ENCODE results near the gene PRXL2A. TPM values are rescaled to one million over a fixed set of nuclear protein-coding genes. Genes with fewer than 3 reads are reported as not detected.
"Not testable (repeated sequence)": the region's sequence is repeated elsewhere in the genome, so short reads cannot be mapped to it uniquely, and the experiment has no call there.

PRXL2A gene
- total RNA-seq, 2 experiments from 2014 or later: 13.6 to 14.0 TPM

- no peak for ATAC-seq (ENCODE audit: low read depth)
- no peak for DNase-seq
- peaks cover 17% of the 10 kb centered on the region for H3K4me1 Mint-ChIP-seq
- H3K4me3 Mint-ChIP-seq: no peak overlapping the region
- H3K36me3 Mint-ChIP-seq: no peaks in the 10 kb centered on the region
- no peak overlapping the region for H3K27ac Mint-ChIP-seq
- no peaks in the 10 kb centered on the region for H3K9me3 Mint-ChIP-seq
- H3K27me3 Mint-ChIP-seq: no peaks in the 10 kb centered on the region
- POLR2A ChIA-PET: no interaction called here
Observed at GRCh38 chr10:80415734-80416478, 7.6 kb downstream of the PRXL2A start.

GRCh38 chr10:80416479-80417098 lies 8.2 kb downstream of the PRXL2A start:
- Mint-ChIP-seq H3K27ac (no peak overlapping the region), H3K4me3 (no peak overlapping the region), H3K27me3 (no peaks in the 10 kb centered on the region), H3K4me1 (peaks cover 17% of the 10 kb centered on the region), H3K9me3 (no peaks in the 10 kb centered on the region), H3K36me3 (no peaks in the 10 kb centered on the region)
- no peak for DNase-seq
- no peak for ATAC-seq (ENCODE audit: low read depth)
- POLR2A ChIA-PET: no interaction called here

DNA sequence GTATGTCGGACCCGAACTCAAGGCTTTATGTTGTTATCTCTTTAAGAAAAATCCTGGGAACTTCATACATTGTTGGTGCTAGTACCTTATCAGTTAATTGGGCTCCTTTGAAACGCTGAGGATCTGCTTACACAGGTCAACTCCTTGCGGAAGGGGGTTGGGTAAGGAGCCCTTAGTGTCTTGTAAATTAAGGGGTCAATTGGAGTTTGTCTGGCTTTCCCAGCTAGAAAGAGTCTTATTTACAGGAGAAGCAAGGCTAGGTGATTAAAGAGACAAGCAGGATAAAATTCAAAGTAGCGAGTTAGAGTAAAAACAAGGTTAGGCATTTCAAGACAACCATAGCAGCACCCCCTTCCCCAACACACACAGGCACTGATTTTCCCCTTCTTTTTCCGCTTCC lies 8.9 kb downstream of the PRXL2A start:
- peaks cover 15% of the 10 kb centered on the region for H3K4me1 Mint-ChIP-seq
- H3K27me3 Mint-ChIP-seq; H3K4me3 Mint-ChIP-seq; ATAC-seq (ENCODE audit: low read depth); POLR2A ChIA-PET; H3K9me3 Mint-ChIP-seq; H3K27ac Mint-ChIP-seq; DNase-seq; H3K36me3 Mint-ChIP-seq: not testable (repeated sequence)

DNA sequence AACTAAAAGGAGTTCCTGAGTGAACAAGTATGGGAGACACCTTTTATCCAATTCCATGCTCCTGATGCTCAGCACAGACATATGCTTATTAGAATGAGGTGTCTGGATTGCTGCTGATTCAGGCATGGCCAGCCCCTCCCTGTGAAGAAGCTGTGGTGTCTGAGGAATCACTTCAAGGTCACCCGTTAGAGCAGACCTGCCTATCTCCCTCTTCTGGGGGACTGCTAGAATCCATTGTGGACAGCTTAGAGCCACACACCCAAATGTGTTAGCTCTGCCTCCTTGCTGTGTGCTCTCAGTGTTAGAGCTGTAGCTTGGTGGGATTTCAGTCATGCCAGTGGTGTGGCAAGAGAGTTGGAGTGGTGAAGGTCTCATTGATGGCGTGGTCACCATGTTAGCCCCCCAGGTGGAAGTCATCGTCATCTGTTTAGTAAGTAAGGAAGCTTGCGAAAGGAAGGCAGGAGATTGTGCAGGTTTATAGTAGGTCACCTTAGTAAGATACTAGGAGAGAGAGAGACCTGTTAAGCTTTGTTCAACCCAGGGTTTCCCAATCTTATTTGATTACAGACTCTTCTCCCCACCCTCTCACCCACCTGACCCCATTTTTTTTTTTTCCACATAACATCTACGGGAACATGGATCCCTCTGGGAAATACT lies 12.8 kb downstream of the PRXL2A start:
- no peak overlapping the region for H3K27ac Mint-ChIP-seq
- ATAC-seq (ENCODE audit: low read depth): no peak
- H3K4me1 Mint-ChIP-seq: peaks cover 1% of the 10 kb centered on the region
- no peaks in the 10 kb centered on the region for H3K9me3 Mint-ChIP-seq
- no peak overlapping the region for H3K4me3 Mint-ChIP-seq
- DNase-seq: no peak
- POLR2A ChIA-PET: interaction anchor here (0.6 kb wide), 1 partner anchor 110 kb away, joined by 3 read pairs; no protein-coding TSS in a partner anchor
- peaks cover 7% of the 10 kb centered on the region for H3K36me3 Mint-ChIP-seq
- no peaks in the 10 kb centered on the region for H3K27me3 Mint-ChIP-seq

DNA sequence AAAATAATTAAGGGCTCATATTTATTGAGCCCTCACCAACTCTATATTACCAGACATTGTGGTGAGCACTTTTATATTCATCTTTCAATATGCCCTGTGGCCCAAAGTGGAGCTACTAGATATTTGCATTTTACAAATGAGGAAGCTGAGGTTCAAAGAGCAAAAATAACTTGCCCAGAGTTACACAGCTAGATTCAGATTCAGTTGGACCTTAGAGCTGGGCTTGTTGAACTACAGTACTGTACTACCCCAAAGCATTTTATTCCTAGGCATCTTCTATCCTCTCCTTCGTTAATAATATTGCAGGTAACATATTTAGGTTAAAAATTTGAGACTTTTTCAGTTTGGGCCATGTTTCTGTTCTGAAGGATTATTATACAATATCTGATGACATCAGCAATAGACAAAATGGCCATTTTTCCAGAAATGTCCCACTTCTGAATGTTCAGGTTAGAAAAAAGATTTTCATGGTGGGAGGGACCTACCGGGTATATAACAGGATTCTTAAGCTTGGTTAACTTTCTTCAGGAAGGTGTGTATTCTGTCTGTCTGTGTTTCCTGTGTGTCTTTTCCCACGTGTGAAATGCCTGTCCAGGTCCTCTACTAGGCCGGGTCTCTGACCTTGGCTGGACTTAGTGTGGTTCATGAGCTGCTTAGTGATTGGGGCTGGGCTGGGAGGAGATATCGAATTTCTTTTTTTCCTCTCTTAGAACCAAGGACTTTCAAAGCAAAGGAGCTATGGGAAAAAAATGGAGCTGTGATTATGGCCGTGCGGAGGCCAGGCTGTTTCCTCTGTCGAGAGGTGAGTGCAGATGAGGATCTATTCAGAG lies 13.6 kb downstream of the PRXL2A start:
- ATAC-seq (ENCODE audit: low read depth): no peak
- Mint-ChIP-seq H3K36me3 (peaks cover 7% of the 10 kb centered on the region), H3K27ac (no peak overlapping the region), H3K9me3 (no peaks in the 10 kb centered on the region), H3K4me3 (no peak overlapping the region), H3K4me1 (peaks cover 1% of the 10 kb centered on the region), H3K27me3 (no peaks in the 10 kb centered on the region)
- POLR2A ChIA-PET: interaction anchor here (0.6 kb wide), 2 partner anchors 109 to 111 kb away, joined by 3 read pairs; no protein-coding TSS in a partner anchor
- no peak for DNase-seq

DNA sequence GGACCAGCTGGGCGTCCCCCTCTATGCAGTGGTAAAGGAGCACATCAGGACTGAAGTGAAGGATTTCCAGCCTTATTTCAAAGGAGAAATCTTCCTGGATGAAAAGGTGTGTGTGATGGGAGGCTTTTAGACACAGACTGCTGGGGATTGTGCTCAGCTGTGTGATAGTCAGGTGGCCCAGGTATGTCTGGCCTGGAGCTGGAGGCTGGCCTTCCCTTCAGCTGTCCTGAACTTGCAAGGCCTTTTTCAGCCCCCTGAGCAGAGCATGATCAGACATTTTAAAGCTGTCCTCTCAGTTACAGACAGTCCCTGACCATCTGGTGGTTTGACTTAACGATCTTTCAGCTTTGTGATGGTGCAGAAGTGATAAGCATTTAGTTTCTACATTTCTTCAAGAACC lies 17.6 kb downstream of the PRXL2A start:
- ATAC-seq (ENCODE audit: low read depth): no peak
- no peaks in the 10 kb centered on the region for H3K9me3 Mint-ChIP-seq
- H3K4me1 Mint-ChIP-seq: peaks cover 4% of the 10 kb centered on the region
- no peak overlapping the region for H3K4me3 Mint-ChIP-seq
- H3K36me3 Mint-ChIP-seq: peaks cover 14% of the 10 kb centered on the region
- H3K27ac Mint-ChIP-seq: no peak overlapping the region
- POLR2A ChIA-PET: no interaction called here
- DNase-seq: no peak
- no peaks in the 10 kb centered on the region for H3K27me3 Mint-ChIP-seq

DNA sequence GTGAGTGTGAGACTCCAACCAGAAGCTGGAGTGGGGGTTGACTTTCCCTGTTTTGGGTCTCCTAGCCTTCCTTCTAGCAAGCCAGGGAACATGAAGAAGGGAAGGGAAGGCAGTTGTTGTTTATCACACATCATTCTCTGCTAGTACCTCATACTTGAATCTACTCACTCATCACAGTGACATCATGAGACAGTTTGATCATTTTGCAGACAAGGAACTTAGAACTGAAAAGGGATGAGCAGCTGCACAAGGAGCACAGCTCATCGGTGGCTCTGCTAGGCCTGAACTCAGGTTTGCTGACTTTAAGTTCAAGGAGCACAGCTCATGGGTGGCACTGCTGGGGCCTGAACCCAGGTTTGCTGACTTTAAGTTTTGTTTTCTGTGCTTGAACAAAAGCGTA lies 19.2 kb downstream of the PRXL2A start:
- Mint-ChIP-seq H3K27me3 (no peaks in the 10 kb centered on the region), H3K9me3 (no peaks in the 10 kb centered on the region), H3K4me3 (no peak overlapping the region), H3K4me1 (peaks cover 2% of the 10 kb centered on the region), H3K36me3 (peaks cover 19% of the 10 kb centered on the region), H3K27ac (no peak overlapping the region)
- DNase-seq (no peak), ATAC-seq (ENCODE audit: low read depth) (no peak)
- POLR2A ChIA-PET: no interaction called here

GRCh38 chr10:80429521-80429973 lies 21.2 kb downstream of the PRXL2A start:
- ATAC-seq (ENCODE audit: low read depth): no peak
- DNase-seq: no peak
- no peaks in the 10 kb centered on the region for H3K9me3 Mint-ChIP-seq
- peaks cover 17% of the 10 kb centered on the region for H3K36me3 Mint-ChIP-seq
- POLR2A ChIA-PET: no interaction called here
- no peak overlapping the region for H3K4me3 Mint-ChIP-seq
- H3K27ac Mint-ChIP-seq: peak overlapping the region; percentile 44
- no peaks in the 10 kb centered on the region for H3K27me3 Mint-ChIP-seq
- H3K4me1 Mint-ChIP-seq: peaks cover 2% of the 10 kb centered on the region

DNA sequence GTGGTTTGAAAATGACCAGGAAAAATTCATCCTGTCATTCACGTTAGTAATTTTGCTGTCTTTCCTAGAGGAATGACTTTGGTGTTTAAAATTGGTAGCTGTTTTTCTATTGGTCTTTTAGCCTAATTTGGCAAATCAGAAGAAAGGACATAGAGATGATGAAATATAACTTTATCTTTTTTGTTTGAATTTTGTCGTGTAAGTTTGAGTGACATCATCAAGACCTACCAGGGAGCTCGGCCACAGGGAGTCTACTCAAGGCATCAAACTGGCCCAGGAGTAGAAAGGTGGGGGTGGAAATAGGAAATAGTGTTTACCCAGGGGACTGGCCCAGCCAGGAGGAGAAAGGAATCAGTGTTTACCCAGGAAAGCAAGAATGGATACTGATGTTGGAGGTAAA lies 24.8 kb downstream of the PRXL2A start:
- no peaks in the 10 kb centered on the region for H3K9me3 Mint-ChIP-seq
- H3K27ac Mint-ChIP-seq: no peak overlapping the region
- POLR2A ChIA-PET: no interaction called here
- peaks cover 8% of the 10 kb centered on the region for H3K27me3 Mint-ChIP-seq
- H3K4me1 Mint-ChIP-seq: peaks cover 5% of the 10 kb centered on the region
- no peak for DNase-seq
- H3K4me3 Mint-ChIP-seq: no peak overlapping the region
- no peak for ATAC-seq (ENCODE audit: low read depth)
- peaks cover 13% of the 10 kb centered on the region for H3K36me3 Mint-ChIP-seq

DNA sequence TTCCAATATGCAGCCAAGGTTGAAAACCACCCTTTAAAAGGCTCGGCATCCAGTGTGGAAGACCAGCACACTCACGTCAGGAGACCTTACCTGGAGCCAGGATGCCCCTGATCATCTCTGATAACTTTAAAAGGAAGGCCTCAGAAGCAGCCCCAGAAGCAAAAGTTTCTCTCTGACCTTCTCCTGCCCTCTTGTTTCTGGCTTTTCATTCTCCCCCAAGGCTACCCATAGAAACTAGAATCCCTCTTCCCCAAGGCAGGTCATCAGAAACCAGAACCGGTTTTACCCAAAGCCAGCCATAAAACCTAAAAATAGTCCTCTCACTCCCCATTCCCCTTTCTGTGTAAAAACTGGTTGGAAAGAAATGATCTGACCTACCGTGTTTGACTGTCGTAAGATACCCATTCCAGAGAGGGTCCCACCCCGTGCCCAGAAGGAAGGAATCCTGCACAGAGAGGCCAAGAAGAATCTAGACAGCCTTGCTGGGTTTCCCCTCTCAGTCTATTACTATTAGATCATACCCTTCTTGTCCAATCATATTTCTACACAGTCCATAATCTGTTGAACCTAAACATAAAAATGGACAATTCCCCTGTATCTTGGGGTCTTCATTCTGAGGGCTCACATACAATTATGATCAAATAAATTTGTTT lies 28.2 kb downstream of the PRXL2A start:
- POLR2A ChIA-PET: no interaction called here
- DNase-seq: no peak
- Mint-ChIP-seq H3K27ac (no peak overlapping the region), H3K4me3 (no peak overlapping the region), H3K4me1 (peaks cover 2% of the 10 kb centered on the region), H3K27me3 (peaks cover 9% of the 10 kb centered on the region), H3K36me3 (peaks cover 2% of the 10 kb centered on the region), H3K9me3 (no peaks in the 10 kb centered on the region)
- ATAC-seq (ENCODE audit: low read depth): no peak

DNA sequence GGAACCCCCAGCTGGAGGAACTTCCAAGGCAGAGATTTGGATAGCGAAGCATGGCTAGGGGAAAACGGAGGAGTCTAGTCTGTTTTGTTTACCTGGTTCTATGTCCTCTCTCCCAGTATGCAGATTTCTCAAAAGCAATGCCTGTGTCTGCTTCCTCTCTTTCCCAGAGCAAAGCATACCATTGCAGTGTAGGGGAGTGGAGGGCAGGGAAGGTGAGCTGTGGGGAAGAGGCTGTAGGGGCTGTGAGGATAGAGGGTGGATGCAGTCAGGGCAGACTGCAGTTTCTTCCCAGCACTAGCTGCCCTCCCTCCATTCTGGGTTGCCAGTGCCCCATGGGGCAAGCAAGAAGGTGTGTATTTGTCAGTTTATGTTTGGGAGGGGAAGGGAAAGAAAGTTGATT lies 28.9 kb downstream of the PRXL2A start:
- no peak overlapping the region for H3K27ac Mint-ChIP-seq
- DNase-seq: no peak

DNA sequence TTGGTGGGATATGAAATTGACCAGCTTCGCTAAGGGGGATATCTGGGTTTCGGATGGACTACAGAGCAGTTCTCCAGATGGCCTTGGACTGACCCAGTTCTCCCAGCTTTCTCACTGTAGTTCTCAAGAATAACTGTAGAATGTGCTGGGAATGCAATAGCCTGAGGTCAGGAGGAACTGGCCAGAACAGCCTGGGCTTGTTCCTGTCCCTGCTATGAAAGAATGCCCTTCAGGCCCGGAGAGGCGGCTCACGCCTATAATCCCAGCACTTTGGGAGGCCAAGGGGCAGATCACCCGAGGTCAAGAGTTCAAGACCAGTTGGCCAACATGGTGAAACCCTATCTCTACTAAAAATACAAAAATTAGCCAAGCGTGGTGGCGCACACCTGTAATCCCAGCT lies 33.5 kb downstream of the PRXL2A start:
- Mint-ChIP-seq H3K36me3 (no peaks in the 10 kb centered on the region), H3K9me3 (no peaks in the 10 kb centered on the region), H3K4me1 (peaks cover 25% of the 10 kb centered on the region), H3K27me3 (peaks cover 14% of the 10 kb centered on the region), H3K27ac (no peak overlapping the region), H3K4me3 (no peak overlapping the region)
- POLR2A ChIA-PET: no interaction called here
- DNase-seq (no peak), ATAC-seq (ENCODE audit: low read depth) (no peak)

More for the DNA sequence above, 28.9 kb downstream of the PRXL2A start:
- ATAC-seq (ENCODE audit: low read depth): no peak
- POLR2A ChIA-PET: no interaction called here
- peaks cover 2% of the 10 kb centered on the region for H3K4me1 Mint-ChIP-seq
- no peaks in the 10 kb centered on the region for H3K9me3 Mint-ChIP-seq
- H3K27me3 Mint-ChIP-seq: peaks cover 9% of the 10 kb centered on the region
- H3K36me3 Mint-ChIP-seq: no peaks in the 10 kb centered on the region
- no peak overlapping the region for H3K4me3 Mint-ChIP-seq

- Mint-ChIP-seq H3K36me3 (no peaks in the 10 kb centered on the region), H3K27me3 (peaks cover 9% of the 10 kb centered on the region), H3K9me3 (no peaks in the 10 kb centered on the region), H3K4me3 (no peak overlapping the region), H3K4me1 (peaks cover 27% of the 10 kb centered on the region), H3K27ac (no peak overlapping the region)
- POLR2A ChIA-PET: interaction anchor here (2.4 kb wide), 1 partner anchor 69 kb away, joined by 8 read pairs; no protein-coding TSS in a partner anchor
- no peak for DNase-seq
- ATAC-seq (ENCODE audit: low read depth): no peak
Observed at GRCh38 chr10:80442879-80443278, 34.5 kb downstream of the PRXL2A start.

All from activated naive CD8-positive, alpha-beta T cell treated with anti-CD3 and anti-CD28 coated beads, Interleukin-2, amount 10 ng/mL, durations not matched to agents 7 days and 5 days (primary cell).